ENCODE results near the gene YAF2. TPM values are rescaled to one million over a fixed set of nuclear protein-coding genes. Genes with fewer than 3 reads are reported as not detected.
"Not testable (repeated sequence)": the region's sequence is repeated elsewhere in the genome, so short reads cannot be mapped to it uniquely, and the experiment has no call there.

YAF2 gene
- total RNA-seq, 1 donor: 10.5 TPM

GRCh38 chr12:42255221-42255865 is 17.3 kb upstream of the YAF2 start:
- DNase-seq (ENCODE audit: low read depth in 2 of 3, low spot score in 2 of 3): no peak

- DNase-seq (ENCODE audit: low read depth in 2 of 3, low spot score in 2 of 3): not testable (repeated sequence)
Measured at GRCh38 chr12:42252645-42253044, 14.6 kb upstream of the YAF2 start.

- not testable (repeated sequence) for DNase-seq (ENCODE audit: low read depth in 2 of 3, low spot score in 2 of 3)
Measured at GRCh38 chr12:42249033-42249432, 11.0 kb upstream of the YAF2 start.

- DNase-seq (ENCODE audit: low read depth in 2 of 3, low spot score in 2 of 3): no peak
Measured at GRCh38 chr12:42240131-42240750, 2.2 kb upstream of the YAF2 start.

- DNase-seq (ENCODE audit: low read depth in 2 of 3, low spot score in 2 of 3): no peak
Measured at GRCh38 chr12:42237853-42238239, 202 bp downstream of the YAF2 start.

GRCh38 chr12:42237052-42237852 is 796 bp downstream of the YAF2 start:
- peak; percentile 46 to 86 (median 83) for DNase-seq (ENCODE audit: low read depth in 2 of 3, low spot score in 2 of 3)

GRCh38 chr12:42236017-42236416 is 2.0 kb downstream of the YAF2 start:
- no peak for DNase-seq (ENCODE audit: low read depth in 2 of 3, low spot score in 2 of 3)

GRCh38 chr12:42235426-42235825 is 2.6 kb downstream of the YAF2 start:
- no peak for DNase-seq (ENCODE audit: low read depth in 2 of 3, low spot score in 2 of 3)

- DNase-seq (ENCODE audit: low read depth in 2 of 3, low spot score in 2 of 3): no peak
Measured at GRCh38 chr12:42234970-42235369, 3.1 kb downstream of the YAF2 start.

- DNase-seq (ENCODE audit: low read depth in 2 of 3, low spot score in 2 of 3): not testable (repeated sequence)
Measured at GRCh38 chr12:42227525-42227924, 10.5 kb downstream of the YAF2 start.

- DNase-seq (ENCODE audit: low read depth in 2 of 3, low spot score in 2 of 3): not testable (repeated sequence)
Measured at GRCh38 chr12:42224501-42224900, 13.5 kb downstream of the YAF2 start.

- no peak for DNase-seq (ENCODE audit: low read depth in 2 of 3, low spot score in 2 of 3)
Measured at GRCh38 chr12:42222724-42223123, 15.3 kb downstream of the YAF2 start.

- no peak for DNase-seq (ENCODE audit: low read depth in 2 of 3, low spot score in 2 of 3)
Measured at GRCh38 chr12:42221726-42222125, 16.3 kb downstream of the YAF2 start.

GRCh38 chr12:42217656-42218055 is 20.4 kb downstream of the YAF2 start:
- no peak for DNase-seq (ENCODE audit: low read depth in 2 of 3, low spot score in 2 of 3)

GRCh38 chr12:42216737-42217136 is 21.3 kb downstream of the YAF2 start:
- DNase-seq (ENCODE audit: low read depth in 2 of 3, low spot score in 2 of 3): no peak

- DNase-seq (ENCODE audit: low read depth in 2 of 3, low spot score in 2 of 3): not testable (repeated sequence)
Measured at GRCh38 chr12:42215759-42216158, 22.3 kb downstream of the YAF2 start.

GRCh38 chr12:42213954-42214426 is 24.1 kb downstream of the YAF2 start:
- DNase-seq (ENCODE audit: low read depth in 2 of 3, low spot score in 2 of 3): no peak

- DNase-seq (ENCODE audit: low read depth in 2 of 3, low spot score in 2 of 3): peak in 1 of 3 donors; percentile 36
Measured at GRCh38 chr12:42213023-42213422, 25.0 kb downstream of the YAF2 start.

GRCh38 chr12:42208574-42208973 is 29.5 kb downstream of the YAF2 start:
- DNase-seq (ENCODE audit: low read depth in 2 of 3, low spot score in 2 of 3): no peak

- no peak for DNase-seq (ENCODE audit: low read depth in 2 of 3, low spot score in 2 of 3)
Measured at GRCh38 chr12:42204819-42205218, 33.2 kb downstream of the YAF2 start.

- no peak for DNase-seq (ENCODE audit: low read depth in 2 of 3, low spot score in 2 of 3)
Measured at GRCh38 chr12:42204362-42204761, 33.7 kb downstream of the YAF2 start.

- no peak for DNase-seq (ENCODE audit: low read depth in 2 of 3, low spot score in 2 of 3)
Measured at GRCh38 chr12:42201063-42201462, 37.0 kb downstream of the YAF2 start.
